NCI-H1417 (cell line): ENCODE measurements around the gene SIRT7.

ENCODE experiments used
- DNase-seq, 3 experiments: peaks; one replicate each; lab custom pipeline; 2025; lab: John Stamatoyannopoulos, UW

Gene SIRT7, protein sequence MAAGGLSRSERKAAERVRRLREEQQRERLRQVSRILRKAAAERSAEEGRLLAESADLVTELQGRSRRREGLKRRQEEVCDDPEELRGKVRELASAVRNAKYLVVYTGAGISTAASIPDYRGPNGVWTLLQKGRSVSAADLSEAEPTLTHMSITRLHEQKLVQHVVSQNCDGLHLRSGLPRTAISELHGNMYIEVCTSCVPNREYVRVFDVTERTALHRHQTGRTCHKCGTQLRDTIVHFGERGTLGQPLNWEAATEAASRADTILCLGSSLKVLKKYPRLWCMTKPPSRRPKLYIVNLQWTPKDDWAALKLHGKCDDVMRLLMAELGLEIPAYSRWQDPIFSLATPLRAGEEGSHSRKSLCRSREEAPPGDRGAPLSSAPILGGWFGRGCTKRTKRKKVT

GRCh38 chr17:81917565-81918332 lies at the start of gene SIRT7:
SIRT7 (minus strand) TSS chr17:81918176; CDS start chr17:81918131, 45 bp downstream.
- DNase-seq: peak; percentile 84 to 88 (median 87)

- DNase-seq: no peak
These were observed 49.2 kb upstream of the SIRT7 start for GRCh38 chr17:81967244-81967532.

GRCh38 chr17:81966343-81967243 lies 48.6 kb upstream of the SIRT7 start:
- DNase-seq: peak in 2 of 3 experiments; percentile 10 to 24

DNA sequence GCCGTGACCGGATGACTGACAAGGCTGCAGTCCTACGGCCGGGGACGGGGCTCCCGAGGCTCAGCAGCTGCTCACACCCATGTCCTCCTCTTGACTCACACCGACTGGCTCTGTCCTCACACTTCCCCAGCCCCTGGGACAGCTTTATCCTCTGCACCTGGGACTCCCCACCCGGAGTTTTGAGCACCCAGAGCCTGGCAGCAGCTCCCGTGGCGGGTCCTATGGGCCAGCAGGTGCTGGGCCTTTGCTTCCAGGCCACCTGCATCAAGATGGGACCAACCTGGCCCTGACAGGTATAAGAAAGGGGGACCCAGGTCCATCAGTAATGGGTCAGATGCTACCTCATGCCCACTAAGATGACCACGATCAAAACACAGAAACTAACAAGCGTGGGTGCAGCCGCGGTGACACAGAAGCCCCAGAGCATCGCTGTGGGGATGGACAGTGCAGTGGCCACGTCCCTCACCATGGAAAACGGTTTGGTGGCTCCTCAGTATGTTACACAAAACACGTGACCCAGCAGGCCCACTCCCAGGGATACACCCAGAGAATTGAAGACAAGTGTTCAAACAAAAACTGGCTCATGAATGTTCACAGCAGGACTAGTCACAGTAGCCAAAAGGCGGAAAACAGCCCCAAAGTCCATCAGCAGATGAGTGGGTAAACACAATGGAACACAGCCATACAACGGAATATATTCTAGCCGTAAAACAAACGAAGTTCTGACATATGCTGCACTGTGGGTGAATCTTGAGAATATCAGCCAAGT lies 46.3 kb upstream of the SIRT7 start:
- no peak for DNase-seq

DNA sequence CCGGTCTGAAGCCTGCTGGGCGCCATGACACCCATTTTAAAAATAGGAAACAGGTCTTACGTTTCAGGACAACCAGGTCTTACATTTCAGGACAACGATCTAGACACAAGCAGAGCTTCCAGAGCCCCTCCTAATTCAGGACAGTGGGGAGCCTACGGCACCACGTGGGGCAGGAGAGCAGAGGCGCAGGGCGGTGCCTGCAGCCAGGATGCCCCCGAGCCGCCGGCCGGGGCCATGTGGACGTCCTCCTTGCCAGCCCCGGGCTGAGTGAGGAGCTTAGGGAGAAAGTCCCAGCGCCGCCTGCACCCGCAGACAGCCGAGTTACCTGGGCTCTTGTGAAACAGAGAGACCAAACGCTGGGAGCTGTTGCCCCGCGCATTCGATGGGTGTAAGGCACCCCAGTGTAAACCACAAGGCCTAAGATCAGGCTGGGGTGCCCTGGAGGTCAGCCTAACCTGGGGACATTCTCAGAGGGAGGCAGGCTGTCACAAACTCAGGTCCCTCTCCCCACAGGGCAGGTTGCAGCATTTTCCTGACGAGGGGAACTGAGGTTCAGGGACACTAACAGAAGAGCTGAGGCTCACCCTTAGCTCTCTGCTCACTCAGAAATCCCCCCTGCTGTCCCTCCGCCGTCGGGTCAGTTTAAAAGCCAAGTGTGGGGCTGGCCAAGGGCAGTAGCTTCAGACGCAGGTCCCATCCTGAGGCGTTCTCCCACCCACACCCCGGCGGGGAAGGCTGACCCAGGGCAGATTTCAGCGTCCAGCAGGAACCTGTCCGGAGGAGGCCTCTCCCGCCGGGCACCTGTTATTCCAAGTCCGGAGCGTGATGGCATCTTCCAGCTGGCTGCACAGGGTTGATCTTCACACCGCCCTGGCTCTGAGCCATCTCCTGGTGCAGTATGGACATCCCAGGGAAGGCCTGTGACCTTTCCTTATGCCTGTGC lies 44.8 kb upstream of the SIRT7 start:
- no peak for DNase-seq

- DNase-seq: peak in 2 of 3 experiments; percentile 62 to 76
These were observed 43.8 kb upstream of the SIRT7 start for GRCh38 chr17:81961521-81962498.

GRCh38 chr17:81961087-81961511 lies 43.1 kb upstream of the SIRT7 start, which contains the start of gene NOTUM:
NOTUM (minus strand) TSS chr17:81961187; CDS start chr17:81960909, 278 bp downstream.
- DNase-seq: peak in 2 of 3 experiments; percentile 62 to 76

DNA sequence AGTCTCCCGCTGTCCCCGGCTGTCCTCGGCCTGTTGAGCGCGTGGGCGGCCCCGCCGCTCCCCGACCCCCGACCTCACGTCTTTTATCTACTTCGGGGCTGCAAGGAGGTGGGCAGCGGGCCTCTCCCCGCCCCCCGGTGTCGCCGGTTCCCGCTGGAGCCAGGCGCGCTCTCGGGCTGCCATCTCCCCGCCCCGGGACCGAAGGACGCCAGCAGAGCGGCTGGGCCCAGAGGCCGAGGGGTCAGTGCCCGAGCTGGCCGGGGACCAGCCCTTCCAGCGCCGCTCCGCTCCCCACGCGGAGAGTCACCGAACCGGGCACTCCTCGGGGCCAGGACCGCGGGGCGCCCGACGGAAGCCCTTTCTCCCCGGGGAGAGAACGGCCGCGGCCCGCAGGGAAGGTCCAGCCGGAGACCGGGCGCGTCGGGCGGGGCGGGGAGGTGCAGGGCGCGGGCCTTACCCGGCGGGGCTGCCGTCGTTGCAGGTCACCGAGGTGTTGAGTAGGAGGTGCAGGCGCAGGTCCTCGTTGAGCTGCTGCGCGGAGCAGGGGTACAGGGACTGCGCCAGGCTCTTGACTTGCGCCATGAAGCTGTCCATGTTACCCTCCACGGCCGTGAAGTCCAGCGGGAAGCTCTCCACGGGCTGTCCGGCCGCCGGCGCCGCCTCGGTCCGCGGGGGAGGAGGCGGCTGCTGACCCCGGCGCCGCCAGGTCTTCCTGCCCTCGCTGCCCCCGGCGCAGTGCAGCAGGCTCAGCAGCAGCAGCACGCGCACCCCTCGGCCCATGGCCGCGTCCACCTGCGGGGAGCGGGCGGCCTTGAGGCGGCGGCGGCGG lies 42.4 kb upstream of the SIRT7 start:
- peak in 2 of 3 experiments; percentile 49 to 63 for DNase-seq

DNA sequence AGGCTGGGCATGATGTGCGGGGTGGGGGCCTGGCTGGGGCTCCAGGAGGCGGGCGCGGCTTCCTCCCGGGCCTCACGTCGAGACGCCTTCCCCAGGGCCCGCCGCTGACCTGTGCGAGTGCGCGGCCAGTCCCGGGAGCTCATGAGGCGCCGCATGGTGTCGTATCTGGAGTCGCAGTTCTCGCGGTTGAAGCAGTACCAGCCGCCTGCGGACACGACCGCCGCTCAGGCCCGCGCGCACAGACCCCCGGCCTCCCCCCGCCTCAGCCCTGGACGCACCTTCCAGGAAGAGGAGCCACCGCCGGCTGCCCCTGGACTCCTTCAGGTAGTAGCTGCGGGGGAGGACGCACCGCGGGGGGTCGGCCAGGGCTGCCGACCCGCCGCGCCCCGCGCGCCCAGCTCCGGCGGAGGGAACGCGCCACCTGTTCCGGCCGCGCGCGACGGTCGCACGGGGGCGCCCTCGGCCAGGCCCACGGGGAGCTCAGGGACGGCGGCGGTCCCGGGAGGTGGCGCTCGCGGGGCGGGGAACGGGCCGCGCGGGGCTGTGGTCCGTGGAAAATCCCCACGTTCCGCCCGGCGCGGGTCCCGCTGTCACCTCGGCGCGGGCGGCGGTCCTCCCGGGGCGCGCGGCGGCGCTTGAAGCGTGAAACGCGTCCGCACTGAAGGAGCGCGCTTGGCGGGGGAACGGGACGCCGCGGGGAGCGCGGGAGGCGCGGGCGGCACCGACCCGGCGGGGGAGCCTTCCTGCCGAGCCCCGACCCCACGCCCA lies 41.6 kb upstream of the SIRT7 start:
- DNase-seq: peak; percentile 45 to 77 (median 75)

DNA sequence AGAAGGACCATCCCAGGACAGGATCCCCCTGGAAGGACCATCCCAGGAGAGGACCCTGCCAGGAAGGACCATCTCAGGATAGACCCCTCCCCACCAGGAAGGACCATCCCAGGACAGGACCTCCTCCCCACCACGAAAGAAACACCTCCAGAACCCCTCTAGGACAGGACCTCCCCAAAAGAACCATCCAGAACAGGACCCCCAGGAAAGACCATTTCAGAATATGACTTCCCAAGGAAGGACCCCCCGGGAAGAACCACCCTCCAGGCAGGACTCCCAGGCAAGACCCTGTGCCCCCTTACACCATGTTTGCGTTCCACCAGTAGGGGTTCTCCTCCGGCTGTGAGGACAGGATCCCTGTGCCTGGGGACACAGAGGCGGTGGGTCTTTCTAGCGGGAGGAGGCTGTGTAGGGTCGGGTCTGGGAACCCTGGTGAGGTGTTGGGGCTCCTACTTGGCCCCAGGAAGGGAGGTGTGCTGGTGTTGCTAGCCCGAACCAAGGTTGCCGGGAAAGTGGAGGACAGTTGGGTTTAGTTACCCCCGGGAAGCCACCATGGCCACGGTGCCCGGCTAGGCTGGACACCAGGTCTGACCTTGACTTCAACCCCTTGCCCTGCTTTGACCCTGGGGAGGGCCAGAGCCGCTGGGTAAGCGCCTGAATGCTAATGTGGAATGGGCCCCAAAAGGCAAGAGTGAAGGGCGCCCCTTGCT lies 40.8 kb upstream of the SIRT7 start:
- DNase-seq: no peak

- DNase-seq: no peak
These were observed 39.9 kb upstream of the SIRT7 start for GRCh38 chr17:81957691-81958432.

GRCh38 chr17:81956607-81957589 lies 38.9 kb upstream of the SIRT7 start:
- DNase-seq: no peak

- no peak for DNase-seq
These were observed 38.0 kb upstream of the SIRT7 start for GRCh38 chr17:81955756-81956544.
